ENCODE data around the gene IREB2.

IREB2 gene

DNA sequence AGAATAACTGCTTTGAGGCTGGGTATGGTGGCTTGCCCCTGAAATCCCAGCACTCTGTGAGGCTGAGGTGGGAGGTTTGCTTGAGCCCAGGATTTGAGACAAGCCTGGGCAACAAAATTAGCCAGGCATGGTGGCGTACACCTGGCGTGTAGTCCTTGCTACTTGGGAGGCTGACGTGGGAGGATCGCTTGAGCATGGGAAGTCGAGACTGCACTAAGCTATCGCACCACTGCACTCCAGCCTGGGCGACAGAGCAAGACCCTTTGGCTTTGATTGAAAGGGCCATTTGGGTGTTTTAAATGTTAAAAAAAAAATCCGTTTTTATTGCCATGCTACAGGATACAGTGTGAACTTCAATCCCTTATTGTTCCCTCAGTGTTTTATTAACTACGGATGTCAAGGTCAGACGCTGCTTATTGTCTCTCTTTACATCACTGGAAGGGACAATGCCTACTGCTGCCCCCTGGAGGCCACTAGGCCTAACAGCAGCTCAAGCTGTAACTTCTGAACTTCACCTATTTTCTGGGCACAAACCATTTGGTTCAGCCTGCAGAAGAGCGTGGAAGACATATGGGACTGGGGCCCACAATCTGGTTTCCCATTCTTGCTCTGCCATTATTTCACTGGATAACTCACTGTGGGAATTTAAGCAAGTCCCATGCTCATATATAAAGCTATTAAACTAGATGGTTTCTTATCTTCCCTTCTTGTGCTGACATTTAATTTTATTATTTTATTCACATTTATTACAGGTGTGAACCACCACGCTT is 15.3 kb upstream of the IREB2 start:
- H3K4me3 ChIP-seq (ENCODE audit: low read length): no peak overlapping the region
- peak; percentile 55 for DNase-seq (ENCODE audit: low read depth)
- TF ChIP-seq, protein P1, sequence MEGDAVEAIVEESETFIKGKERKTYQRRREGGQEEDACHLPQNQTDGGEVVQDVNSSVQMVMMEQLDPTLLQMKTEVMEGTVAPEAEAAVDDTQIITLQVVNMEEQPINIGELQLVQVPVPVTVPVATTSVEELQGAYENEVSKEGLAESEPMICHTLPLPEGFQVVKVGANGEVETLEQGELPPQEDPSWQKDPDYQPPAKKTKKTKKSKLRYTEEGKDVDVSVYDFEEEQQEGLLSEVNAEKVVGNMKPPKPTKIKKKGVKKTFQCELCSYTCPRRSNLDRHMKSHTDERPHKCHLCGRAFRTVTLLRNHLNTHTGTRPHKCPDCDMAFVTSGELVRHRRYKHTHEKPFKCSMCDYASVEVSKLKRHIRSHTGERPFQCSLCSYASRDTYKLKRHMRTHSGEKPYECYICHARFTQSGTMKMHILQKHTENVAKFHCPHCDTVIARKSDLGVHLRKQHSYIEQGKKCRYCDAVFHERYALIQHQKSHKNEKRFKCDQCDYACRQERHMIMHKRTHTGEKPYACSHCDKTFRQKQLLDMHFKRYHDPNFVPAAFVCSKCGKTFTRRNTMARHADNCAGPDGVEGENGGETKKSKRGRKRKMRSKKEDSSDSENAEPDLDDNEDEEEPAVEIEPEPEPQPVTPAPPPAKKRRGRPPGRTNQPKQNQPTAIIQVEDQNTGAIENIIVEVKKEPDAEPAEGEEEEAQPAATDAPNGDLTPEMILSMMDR (conservative IDR thresholded peaks at IDR 0.05; ENCODE audit: low read length): peak; percentile 98

DNA sequence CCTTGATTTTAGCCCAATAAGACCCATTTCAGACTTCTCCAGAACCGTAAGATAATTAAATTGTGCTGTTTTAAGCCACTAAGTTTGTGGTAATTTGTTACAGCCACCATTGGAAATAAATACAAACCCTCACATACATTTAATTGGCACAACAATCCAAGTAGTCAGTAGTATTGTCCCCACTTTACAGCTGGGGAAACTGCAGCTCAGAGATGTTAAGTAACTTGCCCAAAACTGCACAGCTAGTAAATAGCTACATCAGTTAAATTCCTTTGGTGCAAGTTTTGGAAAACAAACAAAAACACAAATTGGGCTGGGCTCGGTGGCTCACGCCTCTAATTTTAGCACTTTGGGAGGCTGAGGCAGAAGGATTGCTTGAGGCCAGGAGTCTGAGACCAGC is 13.3 kb upstream of the IREB2 start:
- H3K4me3 ChIP-seq (ENCODE audit: low read length): no peak overlapping the region
- TF ChIP-seq, protein P1 (conservative IDR thresholded peaks at IDR 0.05; ENCODE audit: low read length): no peak
- DNase-seq (ENCODE audit: low read depth): no peak

DNA sequence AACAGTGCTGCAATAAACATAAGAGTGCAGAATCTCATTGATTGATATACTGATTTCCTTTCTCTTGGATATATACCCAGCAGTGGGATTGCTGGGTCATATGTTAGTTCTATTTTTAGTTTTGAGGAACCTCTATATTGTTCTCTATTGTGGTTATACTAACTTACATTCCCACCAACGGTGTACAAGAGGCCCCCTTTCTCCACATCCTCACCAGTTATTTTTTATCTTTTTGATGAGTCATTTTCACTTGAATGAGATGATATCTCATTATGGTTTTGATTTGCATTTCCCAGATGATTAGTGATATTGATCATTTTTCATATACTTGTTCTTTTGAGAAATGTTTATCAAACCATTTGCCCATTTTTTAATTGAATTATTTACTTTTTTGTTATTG is 12.4 kb upstream of the IREB2 start:
- TF ChIP-seq, protein P1 (conservative IDR thresholded peaks at IDR 0.05; ENCODE audit: low read length): no peak
- no peak for DNase-seq (ENCODE audit: low read depth)
- H3K4me3 ChIP-seq (ENCODE audit: low read length): no peak overlapping the region

DNA sequence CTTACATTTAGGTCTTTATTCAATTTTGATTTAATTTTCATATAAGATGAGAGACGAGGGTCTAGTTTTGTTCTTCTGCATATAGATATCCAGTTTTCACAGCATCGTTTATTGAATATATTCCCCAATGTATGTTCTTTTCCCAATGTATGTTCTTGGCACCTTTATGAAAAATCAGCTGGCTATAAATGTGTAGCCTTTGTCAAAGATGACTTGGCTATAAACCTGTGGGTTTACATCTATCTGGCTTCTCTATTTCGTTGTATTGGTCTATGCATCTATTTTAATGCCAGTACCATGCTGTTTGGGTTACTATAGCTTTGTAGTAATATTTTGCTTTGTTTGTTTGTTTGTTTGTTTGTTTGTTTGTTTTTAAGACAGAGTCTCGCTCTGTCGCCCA is 11.7 kb upstream of the IREB2 start:
- TF ChIP-seq, protein P1 (conservative IDR thresholded peaks at IDR 0.05; ENCODE audit: low read length): no peak
- DNase-seq (ENCODE audit: low read depth): no peak
- no peak overlapping the region for H3K4me3 ChIP-seq (ENCODE audit: low read length)

DNA sequence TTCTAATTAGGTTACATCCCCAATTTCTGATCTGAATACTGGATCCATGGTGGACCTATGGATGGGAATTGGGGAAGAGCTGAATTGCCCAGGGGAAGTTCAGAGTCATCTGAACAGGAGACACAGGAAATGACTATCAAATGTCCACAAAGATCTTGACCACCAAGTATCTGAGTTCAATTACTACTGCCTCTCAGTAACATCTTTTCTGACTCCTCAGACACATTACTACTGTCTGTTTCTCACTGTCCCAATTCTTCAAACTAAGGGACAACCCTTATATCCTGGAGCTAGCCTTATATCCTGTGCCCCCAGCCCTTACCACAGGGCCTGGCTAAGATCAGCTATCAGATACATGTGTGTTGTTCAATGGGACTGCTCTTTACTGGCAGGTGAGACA is 10.1 kb upstream of the IREB2 start:
- no peak overlapping the region for H3K4me3 ChIP-seq (ENCODE audit: low read length)
- TF ChIP-seq, protein P1 (conservative IDR thresholded peaks at IDR 0.05; ENCODE audit: low read length): no peak
- no peak for DNase-seq (ENCODE audit: low read depth)

DNA sequence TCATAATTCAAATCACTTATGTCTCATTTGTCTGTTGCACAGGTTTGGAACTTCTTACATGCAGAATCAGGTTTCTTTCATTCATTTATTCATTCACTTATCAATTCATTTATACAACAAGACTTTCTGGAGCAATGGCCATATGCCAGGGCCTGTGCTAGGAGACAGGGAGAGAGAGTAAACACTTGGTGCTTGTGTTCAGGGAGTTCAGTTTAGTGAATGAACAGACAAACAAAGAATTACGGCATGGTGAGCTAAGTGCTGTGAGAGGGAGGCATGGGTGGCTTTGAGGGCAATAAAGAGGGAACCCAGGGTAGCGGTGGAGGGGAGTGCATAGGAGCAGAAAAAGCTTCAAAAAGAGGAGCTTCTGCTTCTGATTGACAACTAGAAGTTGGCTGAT is 8.5 kb upstream of the IREB2 start:
- TF ChIP-seq, protein P1 (conservative IDR thresholded peaks at IDR 0.05; ENCODE audit: low read length): no peak
- no peak for DNase-seq (ENCODE audit: low read depth)
- H3K4me3 ChIP-seq (ENCODE audit: low read length): no peak overlapping the region

DNA sequence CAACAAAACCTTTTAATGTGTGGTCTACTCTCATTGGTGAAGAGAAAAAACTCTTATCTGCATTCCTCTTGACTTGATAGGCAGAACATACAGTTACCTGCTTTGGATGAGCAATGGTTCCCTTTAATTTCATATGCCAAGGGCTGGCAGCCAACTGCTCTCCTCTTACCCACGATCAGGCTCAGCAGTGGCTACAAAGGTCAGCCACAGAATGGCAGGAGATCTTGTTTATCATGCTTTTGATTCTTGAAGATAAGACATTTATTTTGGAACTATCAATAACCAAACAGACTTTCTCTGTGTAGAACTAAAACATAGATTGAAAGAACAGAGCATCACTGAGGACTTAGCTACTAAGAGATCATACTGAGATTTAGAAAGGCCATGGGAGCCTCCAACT is 6.1 kb upstream of the IREB2 start:
- no peak overlapping the region for H3K4me3 ChIP-seq (ENCODE audit: low read length)
- no peak for DNase-seq (ENCODE audit: low read depth)
- TF ChIP-seq, protein P1 (conservative IDR thresholded peaks at IDR 0.05; ENCODE audit: low read length): no peak
